D721Med (cell line): ENCODE results near the gene PARM1.

ENCODE experiments used
- DNase-seq: peaks from one replicate; pipeline ENCODE4 v3.0.0; 2011; ENCODE audit warnings: low spot score; ENCODE audit not compliant: insufficient read length
- FAIRE-seq: peaks from 2 replicates; lab custom pipeline; 2011; peaks lifted over from hg19 to GRCh38; lab: Jason Lieb, UNC
- CTCF ChIP-seq: IDR thresholded peaks from 2 replicates; pipeline ENCODE4 v1.5.1; 2012; ENCODE audit warnings: mild to moderate bottlenecking, control low read depth; ENCODE audit not compliant: insufficient read depth; ENCODE audit errors: missing control alignments

Gene PARM1

GRCh38 chr4:74934888-74935287 lies 2.0 kb downstream of the PARM1 start:
- no peak for TF ChIP-seq CTCF
- DNase-seq (no peak), FAIRE-seq (no peak)

- DNase-seq (no peak), FAIRE-seq (no peak)
- TF ChIP-seq CTCF: no peak
These were observed 8.2 kb downstream of the PARM1 start for GRCh38 chr4:74941123-74941522.

- DNase-seq (no peak), FAIRE-seq (no peak)
- no peak for TF ChIP-seq CTCF
These were observed 9.5 kb downstream of the PARM1 start for GRCh38 chr4:74942251-74942917.

GRCh38 chr4:74942918-74943253 lies 10.0 kb downstream of the PARM1 start:
- no peak for DNase-seq
- no peak for FAIRE-seq
- TF ChIP-seq CTCF: no peak

- no peak for FAIRE-seq
- TF ChIP-seq CTCF: no peak
- no peak for DNase-seq
These were observed 11.5 kb downstream of the PARM1 start for GRCh38 chr4:74944354-74944793.

- DNase-seq: no peak
- no peak for FAIRE-seq
- no peak for TF ChIP-seq CTCF
These were observed 13.3 kb downstream of the PARM1 start for GRCh38 chr4:74946196-74946595.

- DNase-seq (no peak), FAIRE-seq (no peak)
- no peak for TF ChIP-seq CTCF
These were observed 14.9 kb downstream of the PARM1 start for GRCh38 chr4:74947798-74948197.
